ENCODE results near the gene NEDD4L.

DNA sequence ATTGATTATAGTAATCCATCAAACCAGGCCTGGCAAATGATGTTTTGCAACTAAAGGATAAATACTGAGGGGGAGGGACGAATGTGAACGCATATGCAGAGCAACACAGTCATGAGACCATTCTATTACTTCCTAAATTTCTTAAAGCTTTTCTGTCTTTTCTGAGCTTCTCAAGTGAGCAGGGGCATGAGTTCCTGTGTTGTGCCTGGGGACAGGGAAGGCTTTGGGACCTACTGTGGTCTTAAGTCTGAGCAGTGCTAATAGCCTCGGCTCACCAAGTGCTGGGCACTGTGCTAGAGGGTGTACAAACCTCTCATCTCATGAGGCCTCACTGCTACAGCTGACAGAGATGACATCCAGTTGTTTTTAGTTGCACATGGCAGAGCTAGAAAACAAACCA, 182.4 kb downstream of the NEDD4L start:
- TF ChIP-seq REST (IDR thresholded peaks at IDR 0.05; ENCODE audit: low read depth, low read length) (no peak), ESRRA (IDR thresholded peaks at IDR 0.05; ENCODE audit: low read length) (no peak)
